Ishikawa (cell line): Measurements from ENCODE around the gene OR6K6.

Experiments used
- CEBPB ChIP-seq: IDR thresholded peaks from 2 replicates; pipeline ENCODE4 v1.6.1; 2012
- CREB1 ChIP-seq: IDR thresholded peaks from 2 replicates; pipeline ENCODE4 v1.6.1; 2012; ENCODE audit warnings: low read depth
- EP300 ChIP-seq: IDR thresholded peaks from 2 replicates; pipeline ENCODE4 v1.6.1; 2012; ENCODE audit warnings: borderline replicate concordance
- FOXM1 ChIP-seq: IDR thresholded peaks from 2 replicates; pipeline ENCODE4 v1.6.1; 2012; ENCODE audit warnings: low read depth, borderline replicate concordance
- NFIC ChIP-seq: IDR thresholded peaks from 2 replicates; pipeline ENCODE4 v1.6.1; 2012
- RAD21 ChIP-seq: IDR thresholded peaks from 2 replicates; pipeline ENCODE4 v1.6.1; 2012; ENCODE audit warnings: low read depth
- TAF1 ChIP-seq: IDR thresholded peaks from 2 replicates; pipeline ENCODE4 v1.6.1; 2012; ENCODE audit warnings: low read depth, mild to moderate bottlenecking
- YY1 ChIP-seq: IDR thresholded peaks from 2 replicates; pipeline ENCODE4 v1.6.1; 2012; ENCODE audit warnings: low read depth
- ZBTB7A ChIP-seq: IDR thresholded peaks from 2 replicates; pipeline ENCODE4 v1.6.1; 2012; ENCODE audit warnings: low read depth
- TF ChIP-seq, protein P1 (sequence below): IDR thresholded peaks from 2 replicates; pipeline ENCODE4 v1.6.1; 2012

- TF ChIP-seq FOXM1 (no peak), YY1 (no peak), EP300 (no peak), RAD21 (no peak), CEBPB (no peak), CREB1 (no peak), TAF1 (no peak), NFIC (no peak), ZBTB7A (no peak)
- TF ChIP-seq, protein P1, sequence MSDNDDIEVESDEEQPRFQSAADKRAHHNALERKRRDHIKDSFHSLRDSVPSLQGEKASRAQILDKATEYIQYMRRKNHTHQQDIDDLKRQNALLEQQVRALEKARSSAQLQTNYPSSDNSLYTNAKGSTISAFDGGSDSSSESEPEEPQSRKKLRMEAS: no peak
These were observed 49.2 kb downstream of the OR6K6 start for GRCh38 chr1:158803678-158804077.
